ENCODE data around the gene WNT1.

The WNT1 gene

DNA sequence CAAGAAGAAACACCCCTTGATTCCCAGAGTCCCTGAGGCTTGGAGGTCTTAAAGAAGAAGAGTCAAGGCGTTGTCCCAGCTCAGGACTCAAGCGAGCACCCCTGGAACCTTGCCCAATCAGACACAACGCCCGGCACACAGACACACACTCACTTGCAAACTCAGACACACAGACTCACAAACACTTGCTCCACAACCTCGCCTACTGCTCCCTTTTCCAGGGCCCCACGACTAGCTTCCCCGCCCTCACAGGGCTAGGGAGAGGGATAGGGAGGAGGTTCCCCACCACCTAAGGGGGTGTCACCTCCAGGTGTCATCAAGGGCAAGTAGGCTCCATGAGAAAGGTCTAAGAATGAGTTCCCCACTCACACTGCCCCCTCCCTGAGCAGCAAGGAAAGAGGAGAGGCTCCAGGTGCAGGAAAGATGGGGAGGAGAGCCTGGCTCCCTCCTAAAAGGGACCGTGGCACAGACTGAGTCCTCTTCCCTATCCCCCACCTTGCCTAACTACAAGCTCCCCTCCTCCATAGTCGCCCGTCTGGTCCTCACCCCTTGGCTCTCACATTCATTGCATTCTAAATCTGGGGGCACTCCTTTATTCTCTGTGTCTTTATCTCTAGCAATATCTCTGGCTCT, 7.3 kb upstream of the WNT1 start:
- Mint-ChIP-seq H3K27me3 (peaks cover 58% of the 10 kb centered on the region), H3K4me1 (ENCODE audit: low read depth) (peaks cover 51% of the 10 kb centered on the region)

GRCh38 chr12:48972213-48972951, 5.7 kb upstream of the WNT1 start:
- Mint-ChIP-seq H3K27ac (peak overlapping the region; percentile 84), H3K4me1 (ENCODE audit: low read depth) (peaks cover 59% of the 10 kb centered on the region), H3K27me3 (peaks cover 72% of the 10 kb centered on the region), H3K36me3 (ENCODE audit: low read depth) (no peaks in the 10 kb centered on the region), H3K9me3 (no peaks in the 10 kb centered on the region), H3K4me3 (no peak overlapping the region)

More for the DNA sequence above, 7.3 kb upstream of the WNT1 start:
- Mint-ChIP-seq H3K27ac (no peak overlapping the region), H3K4me3 (peak overlapping the region; percentile 45), H3K36me3 (ENCODE audit: low read depth) (no peaks in the 10 kb centered on the region), H3K9me3 (no peaks in the 10 kb centered on the region)

GRCh38 chr12:48972952-48973483, 5.1 kb upstream of the WNT1 start:
- Mint-ChIP-seq H3K4me3 (no peak overlapping the region), H3K27me3 (peaks cover 77% of the 10 kb centered on the region), H3K9me3 (no peaks in the 10 kb centered on the region), H3K4me1 (ENCODE audit: low read depth) (peaks cover 65% of the 10 kb centered on the region), H3K36me3 (ENCODE audit: low read depth) (no peaks in the 10 kb centered on the region), H3K27ac (peak overlapping the region; percentile 84)

DNA sequence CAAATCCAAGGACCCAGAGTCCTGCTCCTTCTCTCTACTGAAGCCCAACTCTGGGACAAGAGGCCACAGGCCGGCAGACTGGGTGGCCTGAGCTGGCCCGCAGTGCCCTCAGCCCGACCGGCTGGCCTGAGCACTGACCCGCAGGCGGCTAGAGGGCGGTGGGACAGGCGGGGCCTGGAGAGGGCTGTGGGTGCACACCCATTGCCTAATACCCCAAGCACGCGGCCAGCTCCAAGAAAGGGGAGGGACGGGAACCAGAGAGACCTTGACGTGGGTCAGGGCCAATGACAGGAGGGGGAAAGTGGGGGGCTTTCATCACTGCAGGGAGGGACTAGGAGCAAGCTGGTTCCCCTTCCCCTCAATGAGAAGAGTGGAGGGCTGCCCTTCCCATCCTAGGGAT, 4.6 kb upstream of the WNT1 start:
- peaks cover 77% of the 10 kb centered on the region for H3K27me3 Mint-ChIP-seq
- H3K27ac Mint-ChIP-seq, result no peak overlapping the region
- no peaks in the 10 kb centered on the region for H3K36me3 Mint-ChIP-seq (ENCODE audit: low read depth)
- H3K4me1 Mint-ChIP-seq (ENCODE audit: low read depth), result peaks cover 61% of the 10 kb centered on the region
- H3K9me3 Mint-ChIP-seq, result no peaks in the 10 kb centered on the region
- no peak overlapping the region for H3K4me3 Mint-ChIP-seq

DNA sequence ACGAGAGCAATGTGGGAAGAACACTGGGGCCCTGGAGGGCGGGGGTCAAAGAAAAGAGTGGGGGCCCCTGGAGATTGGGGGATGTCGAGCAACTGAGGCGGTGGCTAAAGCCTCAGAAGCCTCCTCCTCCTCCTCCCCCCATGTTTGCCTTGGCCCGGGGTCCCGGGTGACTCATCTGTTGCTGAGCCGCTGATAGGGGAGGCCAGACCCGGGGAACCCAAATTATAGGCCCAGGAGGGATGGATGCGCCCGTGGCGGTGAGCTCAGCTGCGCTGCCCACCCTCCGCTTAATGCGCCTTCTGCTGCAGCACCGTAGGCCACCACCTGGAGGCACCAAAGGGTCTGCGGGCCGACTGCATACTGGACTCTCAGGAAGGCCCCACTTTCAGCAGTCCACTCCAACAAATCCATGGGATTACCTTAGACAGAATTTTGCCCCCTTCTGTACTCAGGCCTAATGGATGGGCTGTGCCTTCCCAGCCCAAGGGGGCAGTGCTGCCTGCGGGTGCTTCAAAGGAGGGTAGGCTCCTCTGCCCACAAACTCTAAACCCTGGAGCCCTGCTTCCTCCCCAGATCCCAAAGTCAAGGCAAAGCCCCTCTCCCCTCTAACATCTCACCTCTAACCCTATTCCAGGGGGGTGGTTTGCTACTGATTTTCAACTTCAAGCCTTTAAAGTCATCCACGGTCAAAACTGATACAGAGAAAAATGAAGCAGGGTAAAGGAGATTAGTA, 4.0 kb upstream of the WNT1 start:
- Mint-ChIP-seq H3K27ac (no peak overlapping the region), H3K9me3 (no peaks in the 10 kb centered on the region), H3K4me3 (no peak overlapping the region)

DNA sequence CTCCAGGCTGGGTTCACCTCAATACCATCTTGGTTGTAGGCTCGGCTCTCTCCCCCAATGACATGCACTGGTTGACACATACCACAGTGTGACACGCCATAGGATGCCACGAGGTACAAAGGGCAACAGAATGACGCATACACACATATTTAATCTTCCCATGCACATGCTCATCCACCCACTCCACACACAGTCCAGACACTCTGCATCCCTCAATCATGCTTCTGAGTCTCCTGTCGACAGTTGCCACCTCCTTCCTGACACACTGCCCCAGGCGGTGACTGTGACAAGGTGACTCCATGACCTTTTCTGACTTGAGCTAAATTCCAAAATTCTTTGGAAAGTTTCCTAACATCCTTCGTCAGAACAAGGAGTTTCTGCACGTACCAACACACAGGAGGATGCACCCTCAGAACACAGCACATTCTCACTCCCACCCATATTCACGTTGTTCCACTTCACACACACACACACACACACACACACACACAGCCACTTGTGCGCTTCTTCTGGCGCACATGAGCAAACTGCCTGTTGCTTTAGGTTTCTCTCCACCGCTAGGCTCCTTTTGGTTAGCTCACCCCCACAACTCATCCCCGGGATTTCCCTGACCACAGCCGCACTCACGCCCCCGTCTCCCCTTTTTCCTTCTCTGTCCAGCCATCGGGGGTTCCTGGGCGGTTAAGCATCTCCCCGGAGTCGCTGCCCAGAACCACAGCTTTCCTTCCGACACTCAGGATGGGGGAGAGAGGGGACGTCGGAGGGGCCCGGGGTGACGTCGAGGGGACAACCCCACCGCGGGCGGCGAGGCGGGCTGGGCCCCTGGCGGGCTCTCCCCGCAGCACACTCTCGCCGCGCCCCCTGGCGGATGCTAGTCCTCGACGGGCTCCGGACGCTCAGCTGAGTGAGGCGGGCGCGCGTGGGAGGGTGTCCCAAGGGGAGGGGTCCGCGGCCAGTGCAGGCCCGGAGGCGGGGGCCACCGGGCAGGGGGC, 536 bp upstream of the WNT1 start:
- peaks cover 87% of the 10 kb centered on the region for H3K27me3 Mint-ChIP-seq
- no peaks in the 10 kb centered on the region for H3K9me3 Mint-ChIP-seq
- H3K36me3 Mint-ChIP-seq (ENCODE audit: low read depth), result no peaks in the 10 kb centered on the region
- H3K4me3 Mint-ChIP-seq, result peak overlapping the region; percentile 69
- peak overlapping the region; percentile 73 for H3K27ac Mint-ChIP-seq
- H3K4me1 Mint-ChIP-seq (ENCODE audit: low read depth), result peaks cover 61% of the 10 kb centered on the region

More for the DNA sequence above, 4.0 kb upstream of the WNT1 start:
- Mint-ChIP-seq H3K36me3 (ENCODE audit: low read depth) (no peaks in the 10 kb centered on the region), H3K27me3 (peaks cover 78% of the 10 kb centered on the region), H3K4me1 (ENCODE audit: low read depth) (peaks cover 61% of the 10 kb centered on the region)

DNA sequence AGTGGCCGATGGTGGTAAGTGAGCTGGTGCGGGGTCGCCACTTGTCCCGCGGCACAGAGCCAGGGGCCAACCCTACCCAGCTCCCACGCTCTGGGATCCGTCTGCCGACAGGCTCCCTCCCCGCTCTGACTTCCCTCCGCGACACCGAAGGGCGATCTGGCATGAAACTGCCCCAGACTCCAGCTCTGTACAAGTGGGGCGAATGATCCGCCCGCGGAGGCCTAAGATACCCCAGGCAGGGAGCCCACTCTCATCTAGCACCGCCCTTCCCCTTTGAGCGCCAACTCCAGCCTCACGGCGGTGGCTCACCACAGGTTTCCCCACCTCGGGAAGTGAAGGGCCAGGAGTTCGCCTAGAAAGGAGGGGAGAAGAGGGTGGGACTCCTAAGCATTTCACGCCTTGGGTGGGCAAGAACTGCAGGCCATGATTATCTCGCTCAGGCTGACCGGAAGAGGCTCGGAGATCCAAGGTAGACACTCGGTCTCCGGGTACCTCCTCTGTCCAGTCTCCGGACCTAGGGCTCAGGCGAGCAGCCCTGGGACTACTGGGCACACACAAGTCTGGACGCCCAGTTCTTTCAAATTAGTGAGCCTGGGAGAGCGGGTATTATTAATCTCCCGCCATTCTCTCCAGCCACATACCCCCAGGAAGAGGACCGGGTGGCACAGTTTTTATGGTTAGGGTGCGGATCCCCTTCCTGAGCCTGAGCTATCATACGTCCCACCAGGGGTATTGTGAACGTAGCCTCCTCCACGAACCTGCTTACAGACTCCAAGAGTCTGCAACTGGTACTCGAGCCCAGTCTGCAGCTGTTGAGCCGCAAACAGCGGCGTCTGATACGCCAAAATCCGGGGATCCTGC, 849 bp downstream of the WNT1 start:
- H3K27me3 Mint-ChIP-seq, result peaks cover 86% of the 10 kb centered on the region
- H3K4me1 Mint-ChIP-seq (ENCODE audit: low read depth), result peaks cover 52% of the 10 kb centered on the region
- H3K9me3 Mint-ChIP-seq, result no peaks in the 10 kb centered on the region
- H3K27ac Mint-ChIP-seq, result peak overlapping the region; percentile 52
- H3K4me3 Mint-ChIP-seq, result peak overlapping the region; percentile 66
- no peaks in the 10 kb centered on the region for H3K36me3 Mint-ChIP-seq (ENCODE audit: low read depth)

- no peaks in the 10 kb centered on the region for H3K36me3 Mint-ChIP-seq (ENCODE audit: low read depth)
- H3K4me1 Mint-ChIP-seq (ENCODE audit: low read depth), result peaks cover 52% of the 10 kb centered on the region
- H3K4me3 Mint-ChIP-seq, result peak overlapping the region; percentile 66
- peaks cover 87% of the 10 kb centered on the region for H3K27me3 Mint-ChIP-seq
- H3K9me3 Mint-ChIP-seq, result no peaks in the 10 kb centered on the region
- no peak overlapping the region for H3K27ac Mint-ChIP-seq
These were observed 1.7 kb downstream of the WNT1 start for GRCh38 chr12:48979602-48980388.

DNA sequence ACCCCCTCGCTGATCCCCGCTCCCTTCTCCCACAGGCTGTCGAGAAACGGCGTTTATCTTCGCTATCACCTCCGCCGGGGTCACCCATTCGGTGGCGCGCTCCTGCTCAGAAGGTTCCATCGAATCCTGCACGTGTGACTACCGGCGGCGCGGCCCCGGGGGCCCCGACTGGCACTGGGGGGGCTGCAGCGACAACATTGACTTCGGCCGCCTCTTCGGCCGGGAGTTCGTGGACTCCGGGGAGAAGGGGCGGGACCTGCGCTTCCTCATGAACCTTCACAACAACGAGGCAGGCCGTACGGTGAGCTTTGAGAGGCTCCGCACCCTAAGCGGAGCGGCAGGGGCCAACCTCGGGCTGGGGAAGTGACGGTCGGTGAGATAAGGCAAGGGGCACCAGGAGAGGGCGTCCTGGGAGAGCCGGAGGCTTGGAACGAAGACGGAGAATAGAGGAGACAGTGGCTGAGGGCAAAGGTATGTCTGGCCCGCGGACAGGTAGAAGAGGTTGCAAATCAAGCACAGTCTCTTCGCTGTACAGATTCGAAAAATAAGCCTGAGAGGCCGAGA, 2.3 kb downstream of the WNT1 start:
- peaks cover 52% of the 10 kb centered on the region for H3K4me1 Mint-ChIP-seq (ENCODE audit: low read depth)
- H3K27ac Mint-ChIP-seq, result no peak overlapping the region
- H3K36me3 Mint-ChIP-seq (ENCODE audit: low read depth), result no peaks in the 10 kb centered on the region
- H3K4me3 Mint-ChIP-seq, result peak overlapping the region; percentile 66
- no peaks in the 10 kb centered on the region for H3K9me3 Mint-ChIP-seq
- peaks cover 87% of the 10 kb centered on the region for H3K27me3 Mint-ChIP-seq

GRCh38 chr12:48980953-48981756, 3.0 kb downstream of the WNT1 start:
- Mint-ChIP-seq H3K36me3 (ENCODE audit: low read depth) (no peaks in the 10 kb centered on the region), H3K4me3 (peak overlapping the region; percentile 66), H3K27ac (peak overlapping the region; percentile 70), H3K9me3 (no peaks in the 10 kb centered on the region), H3K4me1 (ENCODE audit: low read depth) (peaks cover 52% of the 10 kb centered on the region), H3K27me3 (peaks cover 87% of the 10 kb centered on the region)

DNA sequence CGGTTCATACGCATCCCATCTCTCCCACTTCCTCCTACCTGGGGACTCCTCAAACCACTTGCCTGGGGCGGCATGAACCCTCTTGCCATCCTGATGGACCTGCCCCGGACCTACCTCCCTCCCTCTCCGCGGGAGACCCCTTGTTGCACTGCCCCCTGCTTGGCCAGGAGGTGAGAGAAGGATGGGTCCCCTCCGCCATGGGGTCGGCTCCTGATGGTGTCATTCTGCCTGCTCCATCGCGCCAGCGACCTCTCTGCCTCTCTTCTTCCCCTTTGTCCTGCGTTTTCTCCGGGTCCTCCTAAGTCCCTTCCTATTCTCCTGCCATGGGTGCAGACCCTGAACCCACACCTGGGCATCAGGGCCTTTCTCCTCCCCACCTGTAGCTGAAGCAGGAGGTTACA, 3.6 kb downstream of the WNT1 start:
- Mint-ChIP-seq H3K4me1 (ENCODE audit: low read depth) (peaks cover 50% of the 10 kb centered on the region), H3K4me3 (peak overlapping the region; percentile 66), H3K36me3 (ENCODE audit: low read depth) (no peaks in the 10 kb centered on the region), H3K27ac (peak overlapping the region; percentile 70), H3K27me3 (peaks cover 82% of the 10 kb centered on the region), H3K9me3 (no peaks in the 10 kb centered on the region)

Data from stimulated activated naive CD8-positive, alpha-beta T cell treated with anti-CD3 and anti-CD28 coated beads, Interleukin-15, Interleukin-2, amounts not matched to agents 100 ng/mL and 50 ng/mL, for 24 hours (primary cell).